Lower leg skin (tissue), 4 donors: Measurements from ENCODE around the gene SRPK3. TPM values are rescaled to one million over a fixed set of nuclear protein-coding genes. Genes with fewer than 3 reads are reported as not detected.
A peak's percentile ranks its signal among the peaks of the same experiment; 100 is the strongest.
"Not testable (repeated sequence)": the region's sequence is repeated elsewhere in the genome, so short reads cannot be mapped to it uniquely, and the experiment has no call there.

ENCODE experiments used
- DNase-seq, 2 donors: peaks; one replicate each; pipeline ENCODE4 v3.0.0-alpha.2; 2019; ENCODE audit warnings: low spot score in 2 of 2
- H3K4me3 ChIP-seq: fragments of 200-600 bp; sonication (generic); 2 replicates; pipeline ENCODE4 v1.5.1; 2017; ENCODE audit warnings: mild to moderate bottlenecking, low read depth; ENCODE audit not compliant: poor library complexity, severe bottlenecking
- POLR2A ChIP-seq, 2 donors: fragments of 450-650 bp; IDR thresholded peaks; one replicate each; pipeline ENCODE4 v1.6.1; 2016 to 2017; ENCODE audit warnings: antibody characterized with exemption in 2 of 2, mild to moderate bottlenecking in 1 of 2, moderate library complexity in 1 of 2
- WGBS, 2 donors: methylation state at CpG; one replicate each; pipeline ENCODE4 v1.1.5; 2018; 5-methylcytosine and 5-hydroxymethylcytosine counted together
- intact Hi-C: fragments of 100-400 bp; cut with DNase I; formaldehyde crosslinking; loops from one replicate; pipeline ENCODE4 v1.15.0; 2023; ENCODE audit warnings: low total_unique reads
- total RNA-seq, 4 donors: library from RNA; depleted of rRNA; stranded (reverse); fragments of >200 nt; gene quantifications; one replicate each; pipeline ENCODE4 v1.1.0, GENCODE V29; 2016
- TF ChIP-seq, protein P1 (sequence below), 3 donors: fragments of 450-650 bp; IDR thresholded peaks; one replicate each; pipeline ENCODE4 v1.5.1; 2016; ENCODE audit warnings: antibody characterized with exemption in 3 of 3, mild to moderate bottlenecking in 3 of 3, moderate library complexity in 2 of 3

The SRPK3 gene
- total RNA-seq, 4 donors from 2014 or later = 0.30 to 0.79 (median 0.36) TPM; not detected in 1

DNA sequence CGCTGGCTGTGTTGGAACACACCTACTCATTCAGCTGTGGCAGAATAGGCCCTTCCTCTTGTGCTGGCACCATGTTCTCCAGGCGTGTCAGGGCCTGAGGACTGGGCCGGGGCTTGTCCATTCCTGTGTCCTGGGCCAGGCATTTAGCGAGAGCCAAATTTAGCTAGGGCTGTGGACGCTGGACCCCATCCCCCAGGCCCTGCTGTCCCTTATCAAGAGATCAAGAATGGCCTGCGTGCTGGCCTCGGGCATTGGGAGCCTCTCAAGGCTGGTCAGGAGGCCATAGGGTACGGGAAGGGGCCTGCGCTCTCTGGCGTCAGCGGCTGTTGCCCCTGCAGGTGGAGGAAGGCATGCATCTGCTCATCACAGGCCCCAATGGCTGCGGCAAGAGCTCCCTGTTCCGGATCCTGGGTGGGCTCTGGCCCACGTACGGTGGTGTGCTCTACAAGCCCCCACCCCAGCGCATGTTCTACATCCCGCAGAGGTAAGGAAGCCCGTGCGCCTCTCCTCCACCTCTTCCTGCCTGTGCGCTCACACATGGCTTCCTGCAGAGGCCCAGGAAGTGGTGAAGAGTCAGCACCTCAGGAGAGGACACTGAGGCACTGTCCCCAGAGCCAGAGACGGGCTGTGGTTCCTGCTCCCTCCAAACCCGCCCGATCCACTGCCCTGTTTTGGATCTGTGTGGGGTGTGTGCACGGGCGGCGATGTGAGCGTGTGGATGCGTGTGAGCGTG lies 40.9 kb upstream of the SRPK3 start:
- no peak overlapping the region for H3K4me3 ChIP-seq
- DNase-seq = no peak
- intact Hi-C loops = no loop called here
- TF ChIP-seq POLR2A (IDR thresholded peaks at IDR 0.05) = no peak
- TF ChIP-seq, protein P1, sequence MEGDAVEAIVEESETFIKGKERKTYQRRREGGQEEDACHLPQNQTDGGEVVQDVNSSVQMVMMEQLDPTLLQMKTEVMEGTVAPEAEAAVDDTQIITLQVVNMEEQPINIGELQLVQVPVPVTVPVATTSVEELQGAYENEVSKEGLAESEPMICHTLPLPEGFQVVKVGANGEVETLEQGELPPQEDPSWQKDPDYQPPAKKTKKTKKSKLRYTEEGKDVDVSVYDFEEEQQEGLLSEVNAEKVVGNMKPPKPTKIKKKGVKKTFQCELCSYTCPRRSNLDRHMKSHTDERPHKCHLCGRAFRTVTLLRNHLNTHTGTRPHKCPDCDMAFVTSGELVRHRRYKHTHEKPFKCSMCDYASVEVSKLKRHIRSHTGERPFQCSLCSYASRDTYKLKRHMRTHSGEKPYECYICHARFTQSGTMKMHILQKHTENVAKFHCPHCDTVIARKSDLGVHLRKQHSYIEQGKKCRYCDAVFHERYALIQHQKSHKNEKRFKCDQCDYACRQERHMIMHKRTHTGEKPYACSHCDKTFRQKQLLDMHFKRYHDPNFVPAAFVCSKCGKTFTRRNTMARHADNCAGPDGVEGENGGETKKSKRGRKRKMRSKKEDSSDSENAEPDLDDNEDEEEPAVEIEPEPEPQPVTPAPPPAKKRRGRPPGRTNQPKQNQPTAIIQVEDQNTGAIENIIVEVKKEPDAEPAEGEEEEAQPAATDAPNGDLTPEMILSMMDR (IDR thresholded peaks at IDR 0.05) = no peak
- WGBS, 2 donors = 80 to 84% methylated on average over 6 to 29 of the region's 29 CpGs

DNA sequence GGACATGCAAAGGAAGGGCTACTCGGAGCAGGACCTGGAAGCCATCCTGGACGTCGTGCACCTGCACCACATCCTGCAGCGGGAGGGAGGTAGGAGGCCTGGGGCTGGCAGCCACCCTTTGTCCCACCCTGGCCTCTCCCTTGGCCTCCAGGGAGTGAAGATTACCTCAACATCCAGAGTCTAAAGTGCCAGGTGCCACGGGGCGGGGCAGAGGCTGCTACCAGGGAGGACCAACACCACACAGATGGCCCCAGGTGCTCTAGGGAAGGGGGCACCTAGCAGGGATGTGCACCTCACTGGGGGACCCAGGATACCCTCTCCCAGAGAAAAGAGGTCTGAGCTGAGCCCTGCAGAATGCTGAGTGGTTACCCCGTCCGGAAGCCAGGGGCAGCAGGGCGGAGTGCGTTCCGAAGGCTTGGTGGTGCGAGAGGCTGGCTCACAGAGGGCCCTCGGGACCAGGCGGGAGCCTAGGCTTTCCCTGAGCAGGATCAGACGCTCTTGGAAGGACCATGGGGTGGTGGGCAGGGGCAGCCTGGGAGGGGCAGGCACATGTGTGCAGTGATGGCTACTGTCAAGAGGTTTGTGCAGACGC lies 40.1 kb upstream of the SRPK3 start:
- DNase-seq = peak in 1 of 2 donors; percentile 70
- no peak overlapping the region for H3K4me3 ChIP-seq
- WGBS, 2 donors = 71 to 88% methylated on average over 7 to 16 of the region's 16 CpGs
- intact Hi-C loops = no loop called here
- TF ChIP-seq, protein P1 (IDR thresholded peaks at IDR 0.05) = no peak
- TF ChIP-seq POLR2A (IDR thresholded peaks at IDR 0.05) = no peak

DNA sequence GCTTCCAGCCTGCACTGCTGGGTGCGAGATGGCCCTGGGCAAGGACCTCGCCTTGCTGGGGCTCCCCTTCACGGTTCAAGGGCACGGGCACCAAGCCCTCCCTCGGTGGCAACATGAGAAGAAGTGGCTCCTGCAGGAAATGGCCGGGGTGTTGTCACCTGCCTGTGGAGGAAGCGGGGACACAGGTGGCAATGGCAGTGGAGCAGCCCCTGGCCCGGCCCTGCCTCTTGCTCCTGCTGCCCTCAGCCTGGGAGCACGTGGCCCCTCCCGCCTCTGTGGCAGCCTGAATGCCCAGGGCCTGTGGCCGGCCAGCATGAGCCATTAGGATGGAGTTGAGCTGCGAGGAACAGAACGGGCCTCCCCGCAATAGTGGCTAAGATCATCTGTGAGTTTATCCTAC lies 39.4 kb upstream of the SRPK3 start:
- TF ChIP-seq, protein P1 (IDR thresholded peaks at IDR 0.05) = no peak
- TF ChIP-seq POLR2A (IDR thresholded peaks at IDR 0.05) = no peak
- 94 to 95% methylated on average over 3 to 13 of the region's 14 CpGs for WGBS, 2 donors
- intact Hi-C loops = no loop called here
- H3K4me3 ChIP-seq = no peak overlapping the region
- DNase-seq = peak in 1 of 2 donors; percentile 74

DNA sequence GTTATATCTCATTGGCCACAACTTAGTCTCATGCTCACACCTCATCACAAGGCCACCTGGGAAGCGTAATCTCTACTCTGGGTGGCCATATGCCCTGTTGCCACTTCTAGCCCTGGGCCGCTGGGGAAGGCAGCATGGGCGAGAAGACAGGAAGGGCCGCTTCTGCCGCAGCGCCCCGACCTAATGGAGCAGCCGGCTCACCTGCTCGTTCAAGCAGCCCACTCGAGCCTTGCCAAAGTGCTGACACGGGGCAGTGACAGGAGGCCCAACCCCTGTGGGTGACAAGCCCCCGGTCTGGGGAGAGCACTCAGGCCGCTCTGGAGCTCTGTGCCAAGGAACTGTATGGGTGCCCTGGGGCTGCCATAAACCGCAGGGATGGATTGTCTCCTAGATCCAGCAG lies 38.7 kb upstream of the SRPK3 start:
- intact Hi-C loops, H3K4me3 ChIP-seq: not testable (repeated sequence)
- DNase-seq = peak in 1 of 2 donors; percentile 82
- 93 to 94% methylated on average over 12 to 13 of the region's 14 CpGs for WGBS, 2 donors

DNA sequence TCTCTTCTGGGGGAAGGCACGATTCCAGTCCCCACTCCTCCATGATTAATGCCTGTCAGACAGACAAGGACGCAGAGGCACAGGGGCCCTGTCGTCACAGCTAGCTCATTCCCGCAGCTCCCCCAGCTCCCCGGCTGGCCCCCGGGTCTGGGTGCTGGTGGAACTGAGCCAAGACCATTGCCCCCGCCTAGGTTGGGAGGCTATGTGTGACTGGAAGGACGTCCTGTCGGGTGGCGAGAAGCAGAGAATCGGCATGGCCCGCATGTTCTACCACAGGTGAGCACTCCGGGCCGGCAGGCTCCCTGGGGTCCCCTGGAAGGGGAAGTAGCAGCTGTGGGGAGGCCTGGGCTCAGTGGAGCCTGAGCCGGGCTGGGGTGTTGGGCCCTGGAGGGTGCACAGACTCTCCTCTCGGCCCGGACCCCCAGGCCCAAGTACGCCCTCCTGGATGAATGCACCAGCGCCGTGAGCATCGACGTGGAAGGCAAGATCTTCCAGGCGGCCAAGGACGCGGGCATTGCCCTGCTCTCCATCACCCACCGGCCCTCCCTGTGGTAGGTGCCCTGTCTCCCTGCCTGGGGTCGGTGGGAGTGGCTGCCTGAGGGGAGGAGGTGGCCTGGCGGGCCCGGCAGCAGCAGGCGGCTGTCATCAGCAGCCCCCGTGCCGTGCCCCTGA lies 37.9 kb upstream of the SRPK3 start:
- intact Hi-C loops, H3K4me3 ChIP-seq: not testable (repeated sequence)
- WGBS, 2 donors = 69 to 75% methylated on average over 13 to 32 of the region's 32 CpGs
- peak in 1 of 2 donors; percentile 86 for DNase-seq

DNA sequence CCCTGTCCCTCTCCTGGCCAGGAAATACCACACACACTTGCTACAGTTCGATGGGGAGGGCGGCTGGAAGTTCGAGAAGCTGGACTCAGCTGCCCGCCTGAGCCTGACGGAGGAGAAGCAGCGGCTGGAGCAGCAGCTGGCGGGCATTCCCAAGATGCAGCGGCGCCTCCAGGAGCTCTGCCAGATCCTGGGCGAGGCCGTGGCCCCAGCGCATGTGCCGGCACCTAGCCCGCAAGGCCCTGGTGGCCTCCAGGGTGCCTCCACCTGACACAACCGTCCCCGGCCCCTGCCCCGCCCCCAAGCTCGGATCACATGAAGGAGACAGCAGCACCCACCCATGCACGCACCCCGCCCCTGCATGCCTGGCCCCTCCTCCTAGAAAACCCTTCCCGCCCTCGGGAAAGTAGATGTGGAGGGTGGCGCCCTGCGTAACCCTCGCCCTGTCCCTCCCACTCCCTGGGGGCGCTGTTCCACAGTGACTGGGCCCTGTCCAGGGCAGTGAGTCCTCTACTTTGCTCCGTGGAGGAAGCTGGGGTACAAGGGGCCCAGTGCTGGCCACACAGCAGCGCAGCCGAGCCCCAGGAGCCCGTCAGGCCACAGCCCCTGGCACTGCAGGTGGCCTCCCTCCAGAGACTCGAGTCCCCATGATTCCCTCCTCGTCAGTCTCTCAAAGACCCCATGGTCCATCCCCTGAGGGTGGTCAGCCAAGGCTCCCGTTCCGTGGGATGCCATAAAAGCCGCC lies 37.2 kb upstream of the SRPK3 start:
- intact Hi-C loops, H3K4me3 ChIP-seq: not testable (repeated sequence)
- peak; percentile 70 to 94 for DNase-seq
- WGBS, 2 donors = 39 to 40% methylated on average over 4 to 15 of the region's 35 CpGs
